SK-N-SH treated with all-trans-retinoic acid at 6 μM for 48 hours (cell line): ENCODE results near the gene PRKAA1.

Experiments
- ARNTL ChIP-seq: fragments of 450-650 bp; formaldehyde crosslinking; IDR thresholded peaks from 2 replicates; pipeline ENCODE4 v1.5.0; 2020; ENCODE audit warnings: low read depth, mild to moderate bottlenecking, moderate library complexity, borderline replicate concordance
- GLIS3 ChIP-seq: fragments of 250-450 bp; sonication (Bioruptor Pico); IDR thresholded peaks from 2 replicates; pipeline ENCODE4 v1.5.0; 2020; ENCODE audit warnings: mild to moderate bottlenecking, moderate library complexity
- PATZ1 ChIP-seq: fragments of 250-450 bp; sonication (Bioruptor Pico); IDR thresholded peaks from 2 replicates; pipeline ENCODE4 v1.8.0; 2020; ENCODE audit warnings: mild to moderate bottlenecking, moderate library complexity, borderline replicate concordance
- POU6F1 ChIP-seq: fragments of 250-450 bp; sonication (Bioruptor Pico); IDR thresholded peaks from 2 replicates; pipeline ENCODE4 v1.8.0; 2021; ENCODE audit warnings: low read depth, mild to moderate bottlenecking, moderate library complexity, borderline replicate concordance
- ZFP3 ChIP-seq: fragments of 250-450 bp; sonication (Bioruptor Pico); IDR thresholded peaks from 2 replicates; pipeline ENCODE4 v1.5.0; 2020; ENCODE audit warnings: mild to moderate bottlenecking, moderate library complexity
- ZNF8 ChIP-seq: fragments of 450-650 bp; formaldehyde crosslinking; IDR thresholded peaks from 2 replicates; pipeline ENCODE4 v1.5.0; 2020; ENCODE audit warnings: mild to moderate bottlenecking, moderate library complexity

- TF ChIP-seq POU6F1 (CRISPR knock-in tag) = no peak
- no peak for TF ChIP-seq PATZ1 (CRISPR knock-in tag)
- no peak for TF ChIP-seq ZNF8 (CRISPR knock-in tag)
- TF ChIP-seq GLIS3 (CRISPR knock-in tag) = no peak
- TF ChIP-seq ARNTL = no peak
- TF ChIP-seq ZFP3 (CRISPR knock-in tag) = no peak
Observed at GRCh38 chr5:40813698-40814281, 15.6 kb upstream of the PRKAA1 start.
